AG04449 (cell line): ENCODE data around the gene LIN7A.

Experiments
- CTCF ChIA-PET: fragments of 350-600 bp; formaldehyde crosslinking; extraction: SDS; loops from one replicate; lab custom pipeline; 2021; ENCODE audit warnings: antibody characterized with exemption; lab: Yijun Ruan, JAX
- POLR2A ChIA-PET: fragments of 400-600, 350-600 bp; formaldehyde crosslinking; extraction: SDS; loops from one replicate; lab custom pipeline; 2020; ENCODE audit warnings: antibody characterized with exemption, inconsistent platforms; lab: Yijun Ruan, JAX
- DNase-seq: peaks from one replicate; pipeline ENCODE4 v3.0.0-alpha.2; 2010; ENCODE audit warnings: low read depth, low spot score
- H3K4me3 ChIP-seq: 2 replicates; pipeline ENCODE4 v1.5.1; 2011; ENCODE audit warnings: low read depth, mild to moderate bottlenecking, control low read depth, low read length
- TF ChIP-seq, protein P1 (sequence below): IDR thresholded peaks from one replicate; pipeline ENCODE4 v1.5.1; 2011; ENCODE audit warnings: mild to moderate bottlenecking, moderate library complexity, low read length, control low read depth, inconsistent platforms; ENCODE audit not compliant: insufficient read depth; ENCODE audit errors: missing control alignments

Gene LIN7A

GRCh38 chr12:80837342-80837978 is 100.3 kb downstream of the LIN7A start:
- peak; percentile 16 for DNase-seq
- POLR2A ChIA-PET = no interaction called here
- no peak overlapping the region for H3K4me3 ChIP-seq
- CTCF ChIA-PET = interaction anchor here (0.5 to 4.0 kb wide), 28 partner anchors 9 to 517 kb away, joined by 3 to 47 read pairs (median 4); no protein-coding TSS in a partner anchor
- TF ChIP-seq, protein P1, sequence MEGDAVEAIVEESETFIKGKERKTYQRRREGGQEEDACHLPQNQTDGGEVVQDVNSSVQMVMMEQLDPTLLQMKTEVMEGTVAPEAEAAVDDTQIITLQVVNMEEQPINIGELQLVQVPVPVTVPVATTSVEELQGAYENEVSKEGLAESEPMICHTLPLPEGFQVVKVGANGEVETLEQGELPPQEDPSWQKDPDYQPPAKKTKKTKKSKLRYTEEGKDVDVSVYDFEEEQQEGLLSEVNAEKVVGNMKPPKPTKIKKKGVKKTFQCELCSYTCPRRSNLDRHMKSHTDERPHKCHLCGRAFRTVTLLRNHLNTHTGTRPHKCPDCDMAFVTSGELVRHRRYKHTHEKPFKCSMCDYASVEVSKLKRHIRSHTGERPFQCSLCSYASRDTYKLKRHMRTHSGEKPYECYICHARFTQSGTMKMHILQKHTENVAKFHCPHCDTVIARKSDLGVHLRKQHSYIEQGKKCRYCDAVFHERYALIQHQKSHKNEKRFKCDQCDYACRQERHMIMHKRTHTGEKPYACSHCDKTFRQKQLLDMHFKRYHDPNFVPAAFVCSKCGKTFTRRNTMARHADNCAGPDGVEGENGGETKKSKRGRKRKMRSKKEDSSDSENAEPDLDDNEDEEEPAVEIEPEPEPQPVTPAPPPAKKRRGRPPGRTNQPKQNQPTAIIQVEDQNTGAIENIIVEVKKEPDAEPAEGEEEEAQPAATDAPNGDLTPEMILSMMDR = peak; percentile 86

GRCh38 chr12:80834724-80835123 is 103.0 kb downstream of the LIN7A start:
- POLR2A ChIA-PET = no interaction called here

DNA sequence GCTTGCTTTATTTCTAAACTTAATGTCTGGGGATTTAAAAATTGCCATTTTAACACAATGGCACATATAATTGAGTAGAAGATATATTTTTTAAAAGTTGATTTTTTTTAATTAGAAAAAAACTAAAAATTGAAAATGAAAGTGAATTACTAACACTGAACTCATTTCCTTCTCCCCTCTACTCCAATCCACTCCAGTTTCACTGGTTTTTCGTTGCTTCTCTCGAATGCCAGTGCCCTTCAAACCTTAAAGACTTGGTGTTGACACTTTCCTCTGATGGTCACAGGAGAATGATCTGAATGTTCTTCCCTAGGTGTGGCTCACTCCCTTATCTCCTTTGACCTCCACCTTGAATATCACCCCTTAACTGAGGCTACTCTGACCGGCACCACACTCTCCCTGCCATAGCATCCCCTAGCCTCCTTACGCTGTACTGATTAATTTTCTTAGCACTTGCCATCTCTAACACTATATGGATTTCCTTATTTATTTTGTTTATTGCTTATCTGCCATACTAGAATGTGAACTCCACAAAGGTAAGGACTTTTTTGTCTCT is 107.1 kb downstream of the LIN7A start:
- CTCF ChIA-PET = no interaction called here
- POLR2A ChIA-PET = no interaction called here
- no peak overlapping the region for H3K4me3 ChIP-seq
- TF ChIP-seq, protein P1 = no peak
- no peak for DNase-seq

More at GRCh38 chr12:80834724-80835123, 103.0 kb downstream of the LIN7A start:
- CTCF ChIA-PET = no interaction called here
- TF ChIP-seq, protein P1 = no peak
- H3K4me3 ChIP-seq = no peak overlapping the region
- no peak for DNase-seq

- POLR2A ChIA-PET = no interaction called here
- TF ChIP-seq, protein P1 = no peak
- no peak overlapping the region for H3K4me3 ChIP-seq
- CTCF ChIA-PET = no interaction called here
- DNase-seq = no peak
Measured at GRCh38 chr12:80829767-80830166, 108.0 kb downstream of the LIN7A start.

- CTCF ChIA-PET = interaction anchor here (1.8 kb wide), 2 partner anchors 11 to 12 kb away, joined by 5 to 8 read pairs; no protein-coding TSS in a partner anchor
Measured at GRCh38 chr12:80825506-80825905, 112.2 kb downstream of the LIN7A start.

DNA sequence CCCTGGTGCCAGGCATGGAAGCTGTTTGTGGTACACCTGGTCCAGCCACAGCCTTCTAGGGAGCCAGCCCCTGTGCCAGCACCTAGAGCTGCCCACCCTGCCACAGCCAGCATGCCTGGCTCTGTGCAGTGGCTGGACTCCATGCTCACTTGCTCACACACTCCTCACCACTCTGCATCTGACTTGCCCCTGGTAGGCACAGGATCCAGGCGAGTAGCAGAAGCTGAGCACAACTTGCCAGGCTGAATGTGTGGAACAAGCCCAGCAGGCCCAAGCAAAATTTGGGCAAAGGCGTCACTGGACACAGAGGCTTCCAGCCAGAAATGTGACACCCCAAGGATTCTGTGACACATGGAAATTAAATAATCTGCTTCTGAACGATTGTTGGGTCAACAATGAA is 114.3 kb downstream of the LIN7A start:
- TF ChIP-seq, protein P1 = no peak
- POLR2A ChIA-PET = no interaction called here
- no peak overlapping the region for H3K4me3 ChIP-seq
- CTCF ChIA-PET = interaction anchor here (1.7 to 2.1 kb wide), 2 partner anchors 9 to 14 kb away, joined by 4 to 13 read pairs; no protein-coding TSS in a partner anchor
- DNase-seq = no peak

More at GRCh38 chr12:80825506-80825905, 112.2 kb downstream of the LIN7A start:
- TF ChIP-seq, protein P1 = no peak
- DNase-seq = no peak
- POLR2A ChIA-PET = no interaction called here
- no peak overlapping the region for H3K4me3 ChIP-seq
